ENCODE data around the gene RAB3C. TPM values are rescaled to one million over a fixed set of nuclear protein-coding genes. Genes with fewer than 3 reads are reported as not detected.
"Not testable (repeated sequence)": the region's sequence is repeated elsewhere in the genome, so short reads cannot be mapped to it uniquely, and the experiment has no call there.

RAB3C gene
- total and polyA plus RNA-seq, 10 donors = 0.06 to 2.0 (median 0.21) TPM; not detected in 2

GRCh38 chr5:58595952-58596351 lies 13.1 kb downstream of the RAB3C start:
- H3K4me3 ChIP-seq = no peak overlapping the region
- no peaks in the 10 kb centered on the region for H3K36me3 ChIP-seq
- intact Hi-C loops (cut with DNase I; ENCODE audit: low total_unique reads) = no loop called here
- no peaks in the 10 kb centered on the region for H3K27me3 ChIP-seq (replicated peaks in 1 of 7)
- peaks cover 0 to 7% (median 0%) of the 10 kb centered on the region in 6 donors for H3K4me1 ChIP-seq
- no peak for DNase-seq
- H3K9me3 ChIP-seq = no peaks in the 10 kb centered on the region
- no peak for TF ChIP-seq POLR2AphosphoS5 (IDR thresholded peaks at IDR 0.05)
- TF ChIP-seq, protein P1, sequence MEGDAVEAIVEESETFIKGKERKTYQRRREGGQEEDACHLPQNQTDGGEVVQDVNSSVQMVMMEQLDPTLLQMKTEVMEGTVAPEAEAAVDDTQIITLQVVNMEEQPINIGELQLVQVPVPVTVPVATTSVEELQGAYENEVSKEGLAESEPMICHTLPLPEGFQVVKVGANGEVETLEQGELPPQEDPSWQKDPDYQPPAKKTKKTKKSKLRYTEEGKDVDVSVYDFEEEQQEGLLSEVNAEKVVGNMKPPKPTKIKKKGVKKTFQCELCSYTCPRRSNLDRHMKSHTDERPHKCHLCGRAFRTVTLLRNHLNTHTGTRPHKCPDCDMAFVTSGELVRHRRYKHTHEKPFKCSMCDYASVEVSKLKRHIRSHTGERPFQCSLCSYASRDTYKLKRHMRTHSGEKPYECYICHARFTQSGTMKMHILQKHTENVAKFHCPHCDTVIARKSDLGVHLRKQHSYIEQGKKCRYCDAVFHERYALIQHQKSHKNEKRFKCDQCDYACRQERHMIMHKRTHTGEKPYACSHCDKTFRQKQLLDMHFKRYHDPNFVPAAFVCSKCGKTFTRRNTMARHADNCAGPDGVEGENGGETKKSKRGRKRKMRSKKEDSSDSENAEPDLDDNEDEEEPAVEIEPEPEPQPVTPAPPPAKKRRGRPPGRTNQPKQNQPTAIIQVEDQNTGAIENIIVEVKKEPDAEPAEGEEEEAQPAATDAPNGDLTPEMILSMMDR (IDR thresholded peaks at IDR 0.05 in 8 of 11, conservative IDR thresholded peaks at IDR 0.05 in 3 of 11) = no peak
- no peak for TF ChIP-seq POLR2A (IDR thresholded peaks at IDR 0.05)
- H3K27ac ChIP-seq = no peak overlapping the region

DNA sequence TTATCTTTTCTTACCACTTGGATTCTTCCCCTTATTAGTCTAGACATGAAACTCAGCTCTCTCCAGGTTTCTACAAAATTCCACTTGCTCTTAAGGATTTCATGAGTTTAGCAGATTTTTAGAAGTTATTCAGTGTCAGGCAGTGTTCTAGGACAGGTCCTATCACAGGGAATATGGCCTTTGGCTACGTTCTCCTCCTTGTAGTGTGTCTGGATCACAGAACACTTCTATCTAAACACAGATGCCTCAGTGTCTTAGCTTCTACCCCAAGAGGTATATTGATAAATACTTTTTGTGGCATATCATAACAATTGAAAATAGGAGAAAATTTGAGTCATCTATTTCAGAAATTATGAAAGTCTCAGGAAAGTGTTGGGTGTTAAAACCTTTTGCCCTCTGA lies 15.6 kb downstream of the RAB3C start:
- 91 to 97% (median 92%) methylated on average over 1 of the region's 1 CpG for WGBS, 5 donors
- intact Hi-C loops (cut with DNase I; ENCODE audit: low total_unique reads) = no loop called here

DNA sequence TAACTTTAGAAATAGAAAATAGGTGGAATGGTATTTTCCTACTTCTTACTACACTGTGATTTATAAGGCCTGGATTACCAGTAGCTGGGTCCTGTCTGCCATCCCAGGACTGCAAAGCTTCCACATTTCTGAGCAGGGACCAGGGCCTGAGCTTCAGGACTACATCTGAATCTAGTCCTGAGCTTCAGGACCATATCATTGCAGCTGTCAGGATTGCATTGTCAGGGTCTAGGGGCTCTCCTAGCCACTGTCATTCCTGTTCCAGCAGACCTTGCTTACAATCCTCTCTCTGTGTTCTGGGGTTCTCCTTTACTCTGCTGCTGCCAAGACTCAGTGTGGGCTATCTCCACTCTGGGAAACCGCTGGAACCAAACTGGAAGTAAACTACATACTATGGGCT lies 16.3 kb downstream of the RAB3C start:
- Histone ChIP-seq H3K27ac (no peak overlapping the region), H3K36me3 (no peaks in the 10 kb centered on the region), H3K27me3 (replicated peaks in 1 of 7) (no peaks in the 10 kb centered on the region), H3K9me3 (peaks cover 0 to 21% (median 8%) of the 10 kb centered on the region in 8 donors), H3K4me3 (no peak overlapping the region), H3K4me1 (peaks cover 0 to 7% (median 0%) of the 10 kb centered on the region in 6 donors)
- WGBS, 5 donors = 71 to 97% (median 90%) methylated on average over 1 of the region's 1 CpG
- TF ChIP-seq, protein P1 (IDR thresholded peaks at IDR 0.05 in 8 of 11, conservative IDR thresholded peaks at IDR 0.05 in 3 of 11) = no peak
- no peak for TF ChIP-seq POLR2AphosphoS5 (IDR thresholded peaks at IDR 0.05)
- TF ChIP-seq POLR2A (IDR thresholded peaks at IDR 0.05) = no peak
- DNase-seq = no peak
- intact Hi-C loops (cut with DNase I; ENCODE audit: low total_unique reads) = no loop called here

More for the DNA sequence above, 15.6 kb downstream of the RAB3C start:
- Histone ChIP-seq H3K4me3 (no peak overlapping the region), H3K36me3 (no peaks in the 10 kb centered on the region), H3K27ac (no peak overlapping the region), H3K9me3 (peaks cover 0 to 20% (median 8%) of the 10 kb centered on the region in 8 donors), H3K27me3 (replicated peaks in 1 of 7) (no peaks in the 10 kb centered on the region), H3K4me1 (peaks cover 0 to 7% (median 0%) of the 10 kb centered on the region in 6 donors)
- no peak for DNase-seq
- TF ChIP-seq POLR2AphosphoS5 (IDR thresholded peaks at IDR 0.05) (no peak), POLR2A (IDR thresholded peaks at IDR 0.05) (no peak)
- TF ChIP-seq, protein P1 (IDR thresholded peaks at IDR 0.05 in 8 of 11, conservative IDR thresholded peaks at IDR 0.05 in 3 of 11) = no peak

DNA sequence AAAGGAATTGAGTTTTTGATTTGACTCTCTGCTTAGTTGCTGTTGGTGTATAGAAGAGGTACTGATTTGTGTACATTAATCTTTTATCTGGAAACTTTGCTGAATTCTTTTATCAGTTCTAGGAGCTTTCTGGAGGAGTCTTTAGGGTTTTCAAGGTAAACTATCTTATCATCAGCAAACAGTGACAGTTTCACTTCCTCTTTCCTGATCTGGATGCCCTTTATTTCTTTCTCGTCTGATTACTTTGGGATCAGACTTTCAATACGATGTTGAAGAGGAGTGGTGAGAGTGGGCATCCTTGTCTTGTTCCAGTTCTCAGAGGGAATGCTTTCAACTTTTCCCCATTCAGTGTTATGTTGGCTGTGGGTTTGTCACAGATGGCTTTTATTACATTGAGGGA lies 17.7 kb downstream of the RAB3C start:
- intact Hi-C loops (cut with DNase I; ENCODE audit: low total_unique reads); H3K36me3 ChIP-seq; H3K27ac ChIP-seq; DNase-seq; H3K4me3 ChIP-seq; H3K4me1 ChIP-seq; H3K27me3 ChIP-seq (replicated peaks in 1 of 7): not testable (repeated sequence)
- peaks cover 0 to 30% (median 8%) of the 10 kb centered on the region in 8 donors for H3K9me3 ChIP-seq
- 5 to 25% (median 11%) methylated on average over 2 of the region's 2 CpGs for WGBS, 5 donors

GRCh38 chr5:58602889-58603288 lies 20.0 kb downstream of the RAB3C start:
- H3K4me3 ChIP-seq; H3K27ac ChIP-seq; DNase-seq; H3K36me3 ChIP-seq; H3K4me1 ChIP-seq; H3K27me3 ChIP-seq (replicated peaks in 1 of 7); intact Hi-C loops (cut with DNase I; ENCODE audit: low total_unique reads): not testable (repeated sequence)
- 77 to 91% (median 91%) methylated on average over 4 of the region's 4 CpGs for WGBS, 5 donors
- H3K9me3 ChIP-seq = peaks cover 0 to 38% (median 13%) of the 10 kb centered on the region in 8 donors

Data from spleen (tissue), 11 donors.